CD4-positive, alpha-beta T cell treated with Interleukin-10 for 1 hour (primary cell): ENCODE results near the gene ANO9.
A peak's percentile ranks its signal among the peaks of the same experiment; 100 is the strongest.

ENCODE experiments used
- DNase-seq: peaks from one replicate; pipeline ENCODE4 v3.0.0-alpha.2; 2020

ANO9 gene

DNA sequence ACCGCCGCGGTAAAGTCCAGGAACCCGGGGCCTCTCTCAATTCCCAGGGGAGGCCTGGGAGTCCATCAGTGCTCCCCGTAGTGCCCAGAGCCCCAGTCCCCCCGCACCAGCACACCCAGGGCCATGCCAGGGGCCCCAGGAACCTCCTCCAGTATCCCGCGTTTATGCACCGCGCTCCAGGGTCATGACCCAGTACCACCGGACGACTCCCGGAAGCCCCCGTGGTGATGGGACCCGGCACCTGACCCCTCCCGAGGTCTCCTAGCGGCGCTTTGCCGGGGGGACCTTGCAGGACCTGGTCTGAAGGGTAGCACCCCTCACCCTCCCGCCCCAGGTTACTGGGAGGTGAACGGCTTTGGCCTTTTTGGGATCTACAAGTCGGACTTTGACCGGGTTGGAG is 61.3 kb downstream of the ANO9 start:
- DNase-seq, result no peak

DNA sequence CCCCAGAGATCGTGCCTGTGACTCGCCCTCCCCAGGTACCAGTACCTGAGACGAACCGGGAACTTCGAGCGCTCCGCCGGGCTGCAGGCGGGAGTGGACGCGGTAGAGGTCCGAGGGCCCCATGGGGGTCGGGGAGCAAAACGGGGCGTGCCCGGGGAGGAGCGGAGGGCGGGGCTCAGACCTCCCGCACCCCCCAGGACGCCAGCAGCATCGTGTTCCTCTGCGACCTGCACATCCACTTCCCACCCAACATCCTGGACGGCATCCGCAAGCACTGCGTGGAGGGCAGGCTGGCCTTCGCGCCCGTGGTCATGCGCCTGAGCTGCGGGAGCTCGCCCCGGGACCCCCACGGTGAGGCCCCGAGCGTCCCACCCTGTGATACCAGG is 61.7 kb downstream of the ANO9 start:
- no peak for DNase-seq

GRCh38 chr11:379205-380094 is 62.4 kb downstream of the ANO9 start:
- DNase-seq, result no peak

- no peak for DNase-seq
Observed at GRCh38 chr11:377883-378500, 63.8 kb downstream of the ANO9 start.

DNA sequence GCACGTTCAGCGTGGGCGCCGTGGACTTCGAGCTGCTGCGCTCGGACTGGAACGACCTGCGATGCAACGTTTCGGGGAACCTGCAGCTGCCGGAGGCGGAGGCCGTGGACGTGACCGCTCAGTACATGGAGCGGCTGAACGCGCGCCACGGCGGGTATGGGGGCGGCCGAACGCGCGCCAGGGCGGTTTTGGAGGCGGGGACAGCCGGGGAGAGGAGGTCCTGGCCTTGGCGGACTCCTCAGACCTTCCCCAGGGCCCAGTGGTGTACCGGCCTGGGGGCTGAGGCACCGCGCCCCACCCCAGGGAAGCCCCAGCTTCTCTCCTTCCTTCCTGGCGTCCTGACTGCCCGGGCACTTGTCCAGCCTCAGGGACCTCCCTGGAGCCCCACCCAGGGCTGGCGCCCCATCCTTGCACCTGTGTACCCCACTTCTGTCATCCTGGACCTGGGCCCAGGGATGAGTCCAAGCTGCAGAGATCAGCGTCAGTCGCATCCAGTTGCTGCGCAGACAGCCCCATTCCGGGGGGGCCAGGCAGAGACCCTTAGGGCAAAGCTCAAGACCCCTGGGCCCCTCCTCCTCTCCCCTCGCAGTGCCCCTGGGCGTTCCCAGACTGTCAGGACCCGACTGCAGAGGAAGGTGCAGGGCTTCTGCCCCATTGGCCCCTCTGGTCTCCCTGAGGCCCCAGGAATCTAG is 64.5 kb downstream of the ANO9 start:
- no peak for DNase-seq

- DNase-seq, result no peak
Observed at GRCh38 chr11:376531-377173, 65.2 kb downstream of the ANO9 start.

DNA sequence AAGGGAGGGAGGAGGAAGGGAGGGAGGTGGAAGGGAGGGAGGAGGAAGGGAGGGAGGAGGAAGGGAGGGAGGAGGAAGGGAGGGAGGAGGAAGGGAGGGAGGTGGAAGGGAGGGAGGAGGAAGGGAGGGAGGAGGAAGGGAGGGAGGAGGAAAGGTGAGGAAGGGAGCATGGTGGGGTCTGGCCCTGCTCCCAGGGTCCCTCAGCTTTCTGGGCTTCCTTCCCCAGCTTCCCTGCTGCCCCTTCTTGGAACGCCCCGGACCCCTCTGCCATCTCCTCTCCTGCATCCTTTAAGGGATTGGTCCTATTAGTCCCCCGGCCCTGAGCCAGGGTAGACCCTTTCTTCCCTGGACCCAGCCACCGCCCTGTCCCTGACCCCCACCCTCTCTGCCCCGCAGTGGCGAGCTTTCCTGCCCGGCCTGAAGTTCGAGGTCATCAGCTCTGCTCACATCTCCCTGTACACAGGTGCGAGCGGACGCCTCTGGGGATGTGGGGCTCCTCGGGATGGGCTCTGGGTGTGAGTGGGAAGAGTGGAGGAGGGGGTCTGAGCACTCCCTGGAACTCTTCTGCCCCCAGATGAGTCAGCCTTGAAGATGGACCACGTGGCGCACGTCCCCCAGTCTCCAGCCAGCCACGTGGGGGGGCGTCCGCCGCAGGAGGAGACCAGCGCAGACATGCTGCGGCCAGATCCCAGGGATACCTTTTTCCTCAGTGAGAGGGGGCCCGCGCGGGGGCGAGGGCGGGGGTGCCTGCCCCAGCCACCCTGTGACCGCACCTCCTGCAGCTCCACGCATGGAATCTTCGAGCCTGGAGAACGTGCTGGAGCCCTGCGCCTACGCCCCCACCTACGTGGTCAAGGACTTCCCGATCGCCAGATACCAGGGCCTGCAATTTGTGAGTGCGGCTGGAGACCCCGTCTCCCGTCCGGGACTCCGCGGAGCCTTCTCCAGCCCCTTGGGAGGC is 66.5 kb downstream of the ANO9 start:
- no peak for DNase-seq

- DNase-seq, result no peak
Observed at GRCh38 chr11:373716-374551, 67.9 kb downstream of the ANO9 start.

GRCh38 chr11:372809-373715 is 68.7 kb downstream of the ANO9 start:
- no peak for DNase-seq

- no peak for DNase-seq
Observed at GRCh38 chr11:371716-372590, 69.9 kb downstream of the ANO9 start.

- DNase-seq, result no peak
Observed at GRCh38 chr11:371051-371450, 70.8 kb downstream of the ANO9 start.

GRCh38 chr11:370070-370941 is 71.5 kb downstream of the ANO9 start:
- no peak for DNase-seq

- DNase-seq, result peak; percentile 37
Observed at GRCh38 chr11:369336-370018, 72.3 kb downstream of the ANO9 start, which contains the start of gene B4GALNT4. Gene B4GALNT4, plus strand, starts transcription at chr11:369499. Its CDS starts 305 bp downstream, at chr11:369804.

DNA sequence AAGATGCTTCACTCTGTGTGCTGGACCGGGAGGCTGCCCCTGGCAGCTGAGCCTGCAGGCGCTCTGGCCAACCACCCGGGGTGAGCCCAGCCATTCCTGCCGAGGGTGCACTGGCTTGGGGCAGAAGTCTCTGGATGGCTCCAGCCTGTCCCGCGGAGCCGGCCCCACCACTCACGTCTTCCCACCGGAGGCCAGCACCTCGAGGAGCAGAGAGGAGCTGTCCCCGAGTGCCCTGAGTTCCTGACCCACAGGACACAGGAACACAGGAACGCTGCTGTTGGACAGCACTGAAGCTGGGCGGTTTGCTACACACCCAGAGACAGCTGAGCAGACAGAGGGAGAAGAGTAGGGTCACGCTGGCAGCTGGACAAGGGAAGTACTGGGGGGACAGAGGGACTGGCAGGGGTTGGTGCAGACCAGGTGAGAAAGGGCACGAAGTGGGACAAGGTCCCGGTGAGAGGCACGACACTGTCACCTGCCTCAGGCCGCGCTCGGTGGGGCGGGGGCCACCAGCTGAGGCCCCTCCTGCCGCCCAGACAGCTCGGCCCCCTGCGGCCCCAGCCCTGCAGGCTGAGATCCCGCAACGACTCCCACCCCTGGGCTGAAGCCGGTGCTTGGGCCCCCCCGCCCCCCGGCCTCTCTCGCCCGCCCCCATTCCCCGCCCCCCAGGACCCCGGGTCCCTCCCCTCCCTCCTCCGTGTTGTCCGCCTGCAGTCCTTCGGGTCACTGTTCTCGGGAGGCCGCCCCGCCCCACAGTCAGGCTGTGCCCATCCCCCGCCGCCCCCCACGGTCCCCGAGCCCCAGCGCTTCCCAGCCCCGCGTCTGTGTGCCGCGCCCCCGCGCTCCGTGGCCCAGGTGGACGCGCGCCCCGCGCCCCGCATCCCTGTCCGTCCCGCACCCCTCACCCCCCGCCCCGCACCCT is 73.1 kb downstream of the ANO9 start:
- no peak for DNase-seq

GRCh38 chr11:367956-368413 is 73.8 kb downstream of the ANO9 start:
- DNase-seq, result no peak
